Stimulated activated CD8-positive, alpha-beta memory T cell treated with anti-CD3 and anti-CD28 coated beads, Interleukin-7, amount 100 ng/mL, for 48 hours (primary cell): ENCODE data around the gene CD300LB.
"Not testable (repeated sequence)": the region's sequence is repeated elsewhere in the genome, so short reads cannot be mapped to it uniquely, and the experiment has no call there.

ENCODE experiments used
- DNase-seq, 2 donors: peaks; one replicate each; pipeline ENCODE4 v3.0.0-alpha.2; 2020; ENCODE audit warnings: low read depth in 1 of 2; ENCODE audit errors: extremely low read depth in 1 of 2

The CD300LB gene

DNA sequence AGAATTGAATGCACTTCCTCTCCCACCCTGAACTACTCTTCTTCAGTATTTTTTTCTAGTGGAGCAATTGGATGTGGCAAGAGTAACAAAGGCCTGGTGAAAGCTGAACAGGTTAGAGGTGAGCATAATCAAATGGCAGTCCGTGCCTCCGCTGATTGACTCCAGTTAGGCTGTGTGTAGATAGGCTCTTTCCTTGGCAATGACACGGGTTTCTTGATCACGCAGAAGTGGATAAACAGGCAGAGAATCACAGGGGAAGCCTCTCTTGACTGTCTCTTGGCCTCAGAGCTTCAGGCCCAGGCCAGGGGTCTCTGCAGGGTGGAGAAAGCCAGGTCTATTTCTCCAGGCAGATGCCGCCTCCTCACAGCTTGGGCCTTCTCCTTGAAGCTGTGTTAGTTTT is 4.2 kb downstream of the CD300LB start:
- DNase-seq = no peak

DNA sequence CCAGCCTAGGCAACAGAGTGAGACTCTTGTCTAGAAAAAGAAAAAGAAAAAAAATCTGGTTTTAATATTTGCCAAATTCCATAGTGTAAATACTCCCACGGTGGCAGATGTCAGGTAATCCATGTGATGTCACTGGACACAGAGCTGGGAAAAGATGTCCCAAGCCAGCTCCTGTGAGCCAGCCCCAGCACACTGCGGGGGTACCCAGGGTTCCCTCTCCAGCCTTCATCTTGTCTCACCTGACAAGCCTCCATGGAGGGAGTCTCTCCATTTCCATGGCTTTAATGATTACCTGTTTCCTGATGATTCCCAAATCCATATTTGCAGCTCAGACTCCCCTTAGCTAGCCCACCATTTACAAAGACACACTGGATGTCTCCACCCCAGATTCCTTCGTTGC is 4.6 kb downstream of the CD300LB start:
- no peak for DNase-seq

DNA sequence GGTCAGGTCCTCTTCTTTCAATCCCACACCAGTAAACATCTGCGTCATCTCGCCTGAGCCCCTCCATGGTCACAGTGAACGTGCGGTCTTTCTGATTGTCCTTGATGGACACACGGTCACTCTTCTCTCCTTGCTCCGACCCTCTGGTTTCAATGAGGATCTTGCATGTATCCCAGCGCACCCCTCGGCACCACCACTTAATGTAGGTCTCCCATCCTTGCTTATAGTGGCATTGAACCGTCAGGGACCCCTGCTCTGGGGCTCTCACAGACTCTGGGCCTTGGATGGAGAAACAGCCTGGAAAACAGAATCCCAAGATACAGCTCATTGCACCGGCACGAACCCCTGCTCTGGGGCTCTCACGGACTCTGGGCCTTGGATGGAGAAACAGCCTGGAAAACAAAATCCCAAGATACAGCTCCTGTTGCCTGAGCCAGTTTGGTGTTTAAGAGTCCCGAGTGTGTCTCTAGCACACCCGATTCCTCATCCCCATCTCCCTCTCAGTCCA is 5.4 kb downstream of the CD300LB start:
- DNase-seq = no peak

DNA sequence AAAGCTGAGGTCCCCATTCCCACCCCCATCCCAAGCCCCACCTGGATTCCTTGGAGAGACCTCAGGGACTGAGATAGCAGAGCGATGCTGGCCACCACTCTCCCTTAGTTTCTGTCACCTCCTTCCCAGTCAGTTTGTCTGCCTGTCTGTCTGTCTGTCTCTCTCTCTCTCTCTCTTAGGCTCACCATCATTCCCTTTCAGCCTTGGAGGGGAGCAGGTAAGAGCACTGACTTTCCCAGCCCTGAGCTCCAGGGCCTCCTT is 5.9 kb downstream of the CD300LB start:
- no peak for DNase-seq

DNA sequence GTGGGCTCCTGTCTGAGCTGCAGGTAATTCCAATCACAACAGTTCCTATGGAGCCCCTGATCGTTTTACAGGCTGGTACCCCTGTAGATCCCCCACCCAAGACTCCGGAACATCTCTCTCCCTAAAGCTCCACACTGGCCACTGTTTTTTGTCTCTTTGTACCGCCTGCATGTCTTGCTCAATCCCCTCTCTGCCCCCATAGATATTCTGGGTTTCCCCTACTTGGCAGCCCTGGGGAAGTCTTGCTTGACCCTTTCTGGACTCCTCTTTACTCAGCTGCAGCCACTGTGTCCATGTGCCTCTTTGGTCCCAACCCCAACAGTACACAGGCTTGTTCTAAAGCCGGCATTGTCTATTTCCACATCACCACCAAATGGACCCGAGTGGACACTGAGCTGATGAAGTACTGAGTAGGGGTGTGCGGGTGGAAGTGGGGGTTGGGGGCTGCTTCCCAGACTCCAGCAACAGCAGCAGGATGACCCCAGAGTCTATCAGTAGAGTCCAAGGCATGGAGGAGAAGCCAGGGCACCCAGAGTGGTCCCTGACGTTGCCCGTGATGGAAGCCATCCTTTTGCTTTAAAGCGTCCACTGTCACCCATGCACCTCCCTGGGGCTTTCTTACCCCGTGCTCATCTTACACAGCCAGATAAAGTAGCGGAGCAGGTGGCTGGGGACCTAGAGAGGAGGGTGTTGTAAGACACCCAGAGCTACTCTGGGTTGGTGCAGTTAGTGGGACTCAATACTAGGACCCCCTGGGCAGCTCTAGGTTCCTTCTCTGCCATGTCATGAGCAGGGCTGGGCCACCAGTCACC is 6.4 kb downstream of the CD300LB start:
- no peak for DNase-seq

DNA sequence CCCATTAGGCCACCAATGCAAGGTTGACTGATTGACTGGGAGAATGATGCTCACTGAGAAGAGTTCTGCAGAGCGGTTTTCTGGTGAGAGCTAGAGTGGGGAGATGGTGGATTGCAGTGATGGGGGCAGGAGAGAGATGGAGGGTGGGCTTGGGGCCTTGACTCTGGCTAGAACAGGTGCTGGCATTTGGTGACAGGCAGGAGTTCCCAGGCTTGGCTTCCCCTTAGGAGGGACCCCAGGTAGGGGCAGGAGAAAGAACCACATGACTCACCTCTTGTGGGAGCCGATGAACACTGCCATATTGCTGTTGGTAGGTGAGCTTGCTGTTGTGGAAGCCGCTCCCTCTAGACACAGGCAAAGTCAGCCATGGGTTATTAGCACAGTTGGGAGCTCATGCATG is 8.0 kb downstream of the CD300LB start:
- DNase-seq = no peak

DNA sequence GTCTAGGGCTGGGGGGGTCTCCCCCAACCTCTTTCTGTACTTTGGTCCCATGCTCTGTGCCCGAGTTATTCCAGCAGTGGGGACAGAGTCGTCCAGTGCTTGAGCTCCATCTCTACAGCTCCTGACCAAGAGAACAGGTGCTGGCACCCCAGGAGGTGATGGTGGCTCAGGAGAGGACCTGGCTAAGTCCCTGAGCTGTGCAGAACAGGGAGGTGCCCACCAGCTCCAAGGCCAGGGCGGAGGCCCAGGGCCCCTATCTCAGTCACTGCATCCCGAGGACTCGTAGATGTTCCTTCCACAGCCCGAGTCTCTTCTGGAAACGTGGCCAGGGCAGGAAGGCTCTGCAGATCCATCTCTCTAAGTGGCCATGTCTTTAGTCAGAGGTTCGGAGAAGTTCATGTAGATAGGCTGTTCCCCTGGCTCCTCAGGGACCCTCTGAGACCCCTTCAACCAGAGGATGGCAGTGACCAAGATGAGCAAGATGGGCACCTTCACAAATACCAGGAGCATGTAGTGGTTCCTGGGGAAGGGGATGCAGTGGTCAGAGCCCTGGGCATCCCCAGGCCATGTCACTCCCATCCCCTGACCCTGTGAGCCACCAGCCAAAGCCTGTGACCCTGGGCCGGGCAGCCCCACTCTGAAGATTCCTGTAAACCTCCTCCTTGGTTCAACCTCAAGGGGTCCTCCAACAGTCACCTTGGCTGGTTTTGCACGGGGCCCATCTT is 8.7 kb downstream of the CD300LB start:
- DNase-seq = no peak

DNA sequence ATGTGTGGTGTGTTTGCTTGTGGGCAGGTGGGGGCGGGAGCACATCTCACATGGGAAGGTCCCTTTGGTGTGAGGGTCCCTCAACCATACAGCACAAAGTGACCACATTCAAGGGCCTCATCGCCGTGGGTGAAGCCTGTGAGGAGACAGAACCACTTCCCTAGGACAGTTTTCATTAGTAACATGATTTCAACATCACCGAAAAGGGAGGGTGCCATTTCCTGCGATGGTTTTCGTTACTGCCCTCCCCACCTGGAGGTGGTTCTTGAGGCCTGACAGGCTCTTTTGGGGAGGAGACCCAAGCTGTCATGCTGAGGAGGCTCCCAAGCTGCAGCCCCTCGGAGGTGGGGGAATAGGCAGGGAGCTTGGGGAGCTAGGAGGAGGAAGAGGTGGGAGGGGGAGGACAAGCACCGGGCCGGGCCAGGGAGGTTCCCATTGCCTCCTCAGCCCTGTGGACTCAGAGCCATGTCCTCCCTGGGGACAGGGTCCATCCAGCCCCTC is 9.5 kb downstream of the CD300LB start:
- DNase-seq = no peak

DNA sequence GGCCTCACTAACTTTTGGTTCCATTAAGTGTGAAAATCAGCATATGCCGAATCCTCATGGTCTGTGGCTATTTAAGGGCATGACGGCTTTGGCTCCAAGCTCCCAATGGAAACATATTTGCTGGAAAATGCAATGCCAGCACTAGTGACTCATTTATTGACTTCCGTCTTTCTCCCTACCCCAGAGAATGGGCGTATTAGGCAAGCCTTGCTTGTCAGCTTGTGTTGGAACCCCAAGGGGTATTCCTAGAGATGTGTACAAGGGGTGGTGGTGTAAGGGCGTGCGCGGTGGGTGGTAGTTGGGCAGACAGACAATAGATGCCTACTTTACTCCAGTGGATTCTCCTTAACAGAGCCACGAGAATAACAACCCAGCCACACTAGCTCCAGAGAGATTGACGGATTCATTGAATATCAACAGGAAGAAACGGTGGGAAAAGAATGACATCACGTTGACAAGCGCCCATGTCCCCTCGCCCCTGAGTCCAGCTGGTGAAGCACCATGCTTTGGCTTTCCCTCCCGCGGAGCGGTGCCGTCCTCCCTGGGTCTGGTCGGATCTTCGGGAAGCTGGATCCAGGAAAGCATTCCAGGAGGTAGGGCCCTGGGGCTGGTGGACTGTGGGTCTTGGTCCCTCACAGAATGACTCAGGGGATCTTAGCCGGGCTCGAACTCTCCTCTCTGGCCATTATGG is 10.3 kb downstream of the CD300LB start:
- DNase-seq = no peak

DNA sequence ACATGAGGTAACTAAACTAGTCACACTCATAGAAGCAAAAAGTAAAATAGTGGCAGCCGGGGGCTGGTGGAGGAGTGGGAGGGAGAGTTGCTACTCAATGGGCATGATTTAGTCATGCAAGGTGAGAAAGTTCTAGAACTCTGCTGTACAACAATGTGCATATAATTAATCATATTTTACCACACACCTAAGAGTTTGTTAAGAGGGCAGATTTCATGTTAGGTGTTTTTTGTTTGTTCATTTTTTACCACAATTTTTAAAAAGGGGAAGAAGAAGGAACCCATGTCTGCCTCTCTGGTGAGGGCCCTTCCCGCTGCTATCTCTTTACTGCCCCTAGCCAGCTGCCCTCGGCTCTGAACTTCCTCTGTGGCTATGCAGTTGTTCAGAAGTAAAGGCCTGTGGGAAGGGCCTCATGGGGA is 11.2 kb downstream of the CD300LB start:
- DNase-seq = no peak

DNA sequence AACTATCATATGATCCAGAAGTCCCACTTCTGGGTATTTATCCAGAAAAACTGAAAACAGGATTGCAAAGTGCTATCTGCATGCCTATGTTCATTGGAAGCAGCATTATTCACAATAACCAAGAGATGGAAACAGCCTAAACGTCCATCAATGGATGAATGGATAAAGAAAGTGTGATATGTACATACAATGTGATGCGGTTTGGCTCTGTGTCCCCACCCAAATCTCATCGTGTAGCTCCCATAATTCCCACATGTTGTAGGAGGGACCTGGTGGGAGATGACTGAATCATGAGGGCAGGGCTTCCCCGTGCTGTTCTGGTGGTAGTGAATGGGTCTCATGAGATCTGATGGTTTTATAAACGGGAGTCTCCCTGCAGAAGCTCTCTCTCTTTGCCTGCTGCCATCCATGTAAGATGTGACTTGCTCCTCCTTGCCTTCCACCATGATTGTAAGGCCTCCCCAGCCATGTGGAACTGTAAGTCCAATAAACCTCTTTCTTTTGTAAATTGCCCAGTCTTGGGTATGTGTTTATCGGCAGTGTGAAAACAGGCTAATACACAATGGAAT is 12.8 kb downstream of the CD300LB start:
- not testable (repeated sequence) for DNase-seq

DNA sequence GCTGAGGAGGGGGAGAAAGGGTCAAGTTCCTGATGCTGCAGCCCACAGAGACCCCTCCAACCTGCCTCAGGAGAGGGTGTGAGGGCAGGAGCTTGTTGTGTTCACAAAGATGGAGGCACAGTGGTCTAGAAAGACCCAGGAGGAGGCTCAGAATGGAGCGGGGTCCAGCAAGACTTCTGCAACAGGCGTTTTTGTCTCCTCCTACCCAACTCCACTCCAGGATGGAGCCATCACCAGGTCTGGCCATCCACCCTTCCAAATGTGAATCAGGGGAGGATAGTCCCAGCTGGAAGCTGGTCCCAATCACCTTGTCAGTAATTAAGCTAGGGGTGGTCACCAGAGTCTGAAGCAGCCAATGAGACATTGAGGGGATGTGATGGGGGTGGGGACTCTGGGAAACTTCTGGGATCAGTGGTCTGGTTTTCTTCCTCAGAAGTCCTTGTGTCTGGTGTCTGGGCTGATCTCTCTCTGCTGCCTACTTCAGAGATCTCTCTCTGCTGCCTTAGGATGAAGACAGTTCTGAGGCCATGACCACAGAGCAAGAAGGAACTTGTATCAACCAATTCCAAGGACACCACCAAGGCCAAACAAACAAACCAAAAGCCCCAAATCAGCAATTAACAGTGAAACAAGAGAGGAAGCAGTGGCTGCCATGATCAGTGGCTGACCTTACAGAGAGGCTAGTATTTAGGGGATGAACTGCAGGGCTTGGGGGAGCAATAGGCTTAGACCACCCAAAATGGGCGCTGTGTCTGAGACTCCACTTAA is 14.5 kb downstream of the CD300LB start:
- DNase-seq = no peak

DNA sequence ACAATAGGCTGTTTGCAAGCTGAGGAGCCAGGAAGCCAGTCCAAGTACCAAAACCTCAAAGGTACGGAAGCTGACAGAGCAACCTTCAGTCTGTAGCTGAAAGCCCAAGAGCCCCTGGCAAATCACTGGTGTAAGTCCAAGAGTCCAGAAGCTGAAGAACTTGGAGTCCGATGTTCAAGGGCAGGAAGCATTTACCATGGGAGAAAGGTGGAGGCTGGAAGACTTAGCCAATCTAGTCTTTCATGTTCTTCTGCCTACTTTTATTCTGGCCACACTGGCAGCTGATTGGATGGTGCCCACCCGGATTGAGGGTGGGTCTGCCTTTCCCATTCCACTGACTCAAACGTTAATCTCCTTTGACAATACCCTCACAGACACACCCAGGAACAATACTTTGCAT is 15.3 kb downstream of the CD300LB start:
- no peak for DNase-seq

DNA sequence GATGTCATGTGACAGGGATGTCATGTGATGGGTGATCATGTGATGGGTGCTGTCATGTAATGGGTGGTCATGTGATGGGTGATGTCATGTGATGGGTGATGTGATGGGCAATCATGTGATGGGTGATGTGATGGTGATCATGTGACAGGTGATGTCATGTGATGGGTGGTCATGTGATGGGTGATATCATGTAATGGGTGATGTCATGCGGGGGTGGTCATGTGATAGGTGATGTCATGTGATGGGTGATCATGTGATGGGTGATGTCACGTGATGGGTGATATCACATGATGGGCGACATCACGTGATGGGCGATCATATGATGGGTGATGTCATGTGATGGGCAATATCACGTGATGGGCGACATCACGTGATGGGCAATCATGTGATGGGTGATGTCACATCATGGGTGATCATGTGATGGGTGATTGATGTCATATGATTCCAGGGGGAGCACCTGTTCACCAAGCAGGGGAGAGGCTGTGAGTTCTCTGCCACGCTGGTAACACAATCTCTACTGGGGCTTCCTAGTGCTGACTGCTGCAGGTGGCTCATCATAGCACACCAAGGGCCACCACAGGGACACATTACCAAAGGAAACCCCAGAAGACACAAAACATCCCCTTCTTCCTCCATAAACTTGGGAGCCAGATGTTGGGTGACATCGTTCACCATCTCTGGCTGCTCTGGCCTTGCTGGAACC is 16.5 kb downstream of the CD300LB start:
- DNase-seq = no peak

DNA sequence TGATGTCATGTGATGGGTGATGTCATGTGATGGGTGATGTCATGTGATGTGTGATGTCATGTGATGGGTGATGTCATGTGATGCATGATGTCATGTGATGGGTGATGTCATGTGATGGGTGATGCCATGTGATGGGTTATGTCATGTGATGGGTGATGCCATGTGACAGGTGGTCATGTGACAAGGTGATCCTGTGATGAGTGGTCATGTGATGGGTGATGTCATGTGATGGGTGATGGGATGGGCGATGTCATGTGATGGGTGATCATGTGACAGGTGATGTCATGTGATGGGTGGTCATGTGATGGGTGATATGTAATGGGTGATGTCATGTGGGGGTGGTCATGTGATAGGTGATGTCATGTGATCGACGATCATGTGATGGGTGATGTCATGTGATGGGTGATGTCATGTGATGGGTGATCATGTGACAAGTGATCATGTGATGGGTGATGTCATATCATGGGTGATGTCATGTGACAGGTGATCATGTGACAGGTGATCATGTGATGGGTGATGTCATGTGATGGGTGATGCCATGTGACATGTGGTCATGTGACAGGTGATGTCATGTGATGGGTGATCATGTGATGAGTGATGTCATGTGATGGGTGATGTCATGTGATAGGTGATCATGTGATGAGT is 17.2 kb downstream of the CD300LB start:
- no peak for DNase-seq

DNA sequence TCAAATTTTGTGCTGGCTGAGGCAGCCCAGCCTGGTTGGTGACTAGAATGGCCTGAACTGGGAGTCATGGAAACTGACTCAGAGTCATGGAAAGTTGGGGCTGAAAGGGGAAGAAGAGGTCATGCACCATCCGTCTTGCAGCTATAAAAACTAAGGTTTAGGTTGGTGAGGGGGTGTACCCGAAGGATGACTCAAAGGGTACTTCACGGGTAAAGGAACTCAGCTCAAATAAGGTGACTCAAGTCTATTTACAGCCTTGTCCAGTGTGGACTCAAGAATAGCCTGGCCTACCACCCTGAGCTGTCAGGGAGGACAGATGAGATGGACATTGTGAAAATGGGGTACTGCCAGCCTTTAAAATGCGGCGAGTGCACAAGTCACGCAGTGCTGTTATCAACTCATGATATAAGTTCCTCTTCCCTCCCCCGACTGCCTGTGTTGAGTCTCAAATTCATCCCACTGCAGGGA is 18.6 kb downstream of the CD300LB start:
- peak; percentile 39 to 74 for DNase-seq

DNA sequence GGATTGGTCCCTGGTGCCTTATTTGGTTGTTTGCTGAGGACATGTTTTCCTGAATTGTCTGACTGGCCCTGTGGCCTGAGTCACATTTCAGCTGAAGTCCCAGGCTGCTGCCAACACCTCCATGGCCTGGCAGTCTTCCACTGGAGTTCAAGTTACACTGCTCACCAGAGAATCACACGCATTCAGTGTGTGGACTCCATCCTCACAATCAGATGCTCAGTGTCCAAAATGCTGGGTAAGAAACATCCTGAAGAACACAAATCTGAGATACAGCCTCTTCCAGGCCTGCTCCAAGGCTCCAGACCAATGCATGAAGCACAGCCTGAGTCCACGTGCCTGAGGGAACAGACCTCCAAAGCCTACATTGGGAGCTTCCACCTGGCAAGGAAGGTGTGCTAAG is 19.2 kb downstream of the CD300LB start:
- no peak for DNase-seq

DNA sequence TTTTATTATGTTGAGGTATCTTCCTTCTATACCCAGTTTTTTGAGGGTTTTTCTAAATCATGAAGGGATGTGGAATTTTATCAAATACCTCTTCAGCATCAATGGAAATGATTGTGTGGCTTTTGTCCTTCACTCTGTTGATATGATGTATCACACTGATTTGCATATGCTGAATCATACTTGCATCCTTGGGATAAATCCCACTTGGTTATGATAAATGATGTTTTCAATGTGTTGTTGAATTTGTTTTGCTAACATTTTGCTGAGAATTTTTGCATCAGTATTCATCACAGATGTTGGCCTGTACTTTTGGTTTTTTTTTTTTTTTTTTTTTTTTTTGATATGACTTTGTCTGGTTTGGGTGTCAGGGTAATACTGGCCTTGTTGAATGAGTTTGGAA is 23.1 kb downstream of the CD300LB start:
- no peak for DNase-seq

DNA sequence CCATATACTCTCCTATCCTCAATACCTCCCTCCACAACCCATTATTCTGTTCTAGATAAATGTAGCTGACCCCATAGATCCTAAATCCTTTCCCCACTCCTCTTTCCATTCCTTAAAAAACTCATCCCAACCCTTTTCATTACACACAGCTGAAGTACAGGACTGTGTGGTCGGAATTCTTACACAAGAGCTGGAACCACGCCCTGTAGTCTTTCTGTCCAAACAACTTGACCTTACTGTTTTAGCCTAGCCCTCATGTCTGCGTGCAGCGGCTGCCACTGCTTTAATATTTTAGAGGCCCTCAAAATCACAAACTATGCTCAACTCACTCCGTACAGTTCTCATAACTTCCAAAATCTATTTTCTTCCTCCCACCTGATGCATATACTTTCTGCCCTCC is 27.3 kb downstream of the CD300LB start:
- DNase-seq = not testable (repeated sequence)
